H1 (cell line): ENCODE results near the gene CAMTA1. TPM values are rescaled to one million over a fixed set of nuclear protein-coding genes. Genes with fewer than 3 reads are reported as not detected.

Source experiments
- CTCF ChIA-PET: fragments of 300-600 bp; sonication (Branson Sonifier 250); formaldehyde crosslinking; loops from one replicate; lab custom pipeline; 2021; ENCODE audit not compliant: partially characterized antibody; lab: Charles Lee
- POLR2A ChIA-PET: fragments of 300-600 bp; sonication (Branson Sonifier 250); formaldehyde crosslinking; loops from one replicate; lab custom pipeline; 2021; ENCODE audit warnings: inconsistent platforms; ENCODE audit not compliant: partially characterized antibody; lab: Charles Lee
- DNase-seq, 2 experiments: peaks; one replicate each; pipeline versions ENCODE4 v3.0.0 to v3.0.0-alpha.2; 2010 to 2022; ENCODE audit warnings: low spot score in 2 of 2, low read depth in 1 of 2, mixed read lengths in 1 of 2
- FAIRE-seq: peaks from 2 replicates; lab custom pipeline; 2011; peaks lifted over from hg19 to GRCh38; lab: Jason Lieb, UNC
- H2AFZ ChIP-seq: 2 replicates; pipeline ENCODE4 v1.8.1; 2012; ENCODE audit warnings: low read length, inconsistent platforms
- H2AK5ac ChIP-seq: 2 replicates; pipeline ENCODE4 v1.6.1; 2013; ENCODE audit warnings: low read depth, low read length
- H2BK120ac ChIP-seq: replicated peaks from 2 replicates; pipeline ENCODE3; 2013; ENCODE audit warnings: low read depth, low read length, inconsistent platforms
- H2BK12ac ChIP-seq: 2 replicates; pipeline ENCODE4 v1.6.1; 2013; ENCODE audit warnings: low read depth, low read length
- H2BK15ac ChIP-seq: 2 replicates; pipeline ENCODE4 v1.6.1; 2013; ENCODE audit warnings: low read length
- H2BK20ac ChIP-seq: 2 replicates; pipeline ENCODE4 v1.6.1; 2013; ENCODE audit warnings: low read length
- H2BK5ac ChIP-seq: 2 replicates; pipeline ENCODE4 v1.6.1; 2013; ENCODE audit warnings: low read depth, low read length
- H3K14ac ChIP-seq: 2 replicates; pipeline ENCODE4 v1.6.1; 2013; ENCODE audit warnings: inconsistent platforms; ENCODE audit not compliant: insufficient read length
- H3K18ac ChIP-seq: 2 replicates; pipeline ENCODE4 v1.6.1; 2013; ENCODE audit warnings: low read length; ENCODE audit errors: extremely low read depth
- H3K23ac ChIP-seq: 2 replicates; pipeline ENCODE4 v1.6.1; 2013; ENCODE audit warnings: inconsistent platforms; ENCODE audit not compliant: insufficient read length
- H3K23me2 ChIP-seq: 2 replicates; pipeline ENCODE4 v1.6.1; 2013; ENCODE audit warnings: low read depth, low read length
- H3K27ac ChIP-seq: 2 replicates; pipeline ENCODE4 v1.6.1; 2011; ENCODE audit warnings: low read depth, low read length, inconsistent platforms
- H3K27me3 ChIP-seq, 4 experiments: replicated peaks in 1 of 4; 1 replicate in 1 of 4; 2 replicates in 3 of 4; pipeline versions ENCODE4 v1.6.1 to v1.8.1; 2011 to 2013; ENCODE audit warnings: low read length in 3 of 4, mild to moderate bottlenecking in 3 of 4, inconsistent platforms in 2 of 4, mixed read lengths in 2 of 4, moderate library complexity in 1 of 4; ENCODE audit not compliant: control insufficient read depth in 3 of 4, insufficient read depth in 3 of 4; ENCODE audit errors: extremely low read depth in 1 of 4
- H3K36me3 ChIP-seq, 4 experiments: 2 replicates each; pipeline versions ENCODE4 v1.6.1 to v1.8.1; 2011 to 2013; ENCODE audit warnings: mild to moderate bottlenecking in 4 of 4, low read length in 3 of 4, moderate library complexity in 2 of 4, control low read depth in 1 of 4, inconsistent platforms in 1 of 4; ENCODE audit not compliant: insufficient read depth in 4 of 4, control insufficient read depth in 2 of 4
- H3K4ac ChIP-seq: replicated peaks from 2 replicates; pipeline ENCODE3; 2013; ENCODE audit warnings: low read length, low read depth, mixed read lengths, inconsistent platforms; ENCODE audit not compliant: insufficient read length
- H3K4me1 ChIP-seq, 4 experiments: replicated peaks in 1 of 4; 1 replicate in 1 of 4; 2 replicates in 3 of 4; pipeline versions ENCODE4 v1.6.1 to v1.8.1; 2011 to 2013; ENCODE audit warnings: low read length in 3 of 4, inconsistent platforms in 2 of 4, mixed read lengths in 1 of 4; ENCODE audit not compliant: insufficient read depth in 4 of 4, control insufficient read depth in 3 of 4
- H3K4me2 ChIP-seq, 2 experiments: 2 replicates each; pipeline versions ENCODE4 v1.6.1 to v1.8.1; 2011 to 2013; ENCODE audit warnings: low read depth in 2 of 2, low read length in 2 of 2, control low read depth in 1 of 2, inconsistent platforms in 1 of 2, mild to moderate bottlenecking in 1 of 2; ENCODE audit not compliant: insufficient read depth in 1 of 2
- H3K4me3 ChIP-seq, 4 experiments: fragments of 200-600, 300-600 bp in 1 of 4; sonication (generic), shearing (Covaris generic), sonication (Bioruptor Twin) in 1 of 4; 2 replicates each; pipeline versions ENCODE4 v1.5.1 to v1.8.1; 2011 to 2016; ENCODE audit warnings: low read length in 4 of 4, low read depth in 3 of 4, control low read depth in 2 of 4, inconsistent platforms in 2 of 4, mild to moderate bottlenecking in 2 of 4, mixed read lengths in 1 of 4, moderate library complexity in 1 of 4; ENCODE audit not compliant: insufficient read depth in 2 of 4; ENCODE audit errors: extremely low read depth in 1 of 4
- H3K56ac ChIP-seq: replicated peaks from 2 replicates; pipeline ENCODE3; 2013; ENCODE audit warnings: low read depth, mild to moderate bottlenecking, mixed read lengths, low read length, inconsistent platforms; ENCODE audit not compliant: insufficient read length
- H3K79me1 ChIP-seq: 2 replicates; pipeline ENCODE4 v1.6.1; 2013; ENCODE audit warnings: low read depth, low read length, control low read depth
- H3K79me2 ChIP-seq, 2 experiments: 2 replicates each; pipeline versions ENCODE4 v1.6.1 to v1.8.1; 2012 to 2013; ENCODE audit warnings: low read length in 2 of 2, mild to moderate bottlenecking in 2 of 2, inconsistent platforms in 1 of 2; ENCODE audit not compliant: insufficient read depth in 2 of 2, control insufficient read depth in 1 of 2
- H3K9ac ChIP-seq, 4 experiments: replicated peaks in 1 of 4; 1 replicate in 1 of 4; 2 replicates in 3 of 4; pipeline versions ENCODE4 v1.6.1 to v1.8.1; 2011 to 2013; ENCODE audit warnings: low read depth in 3 of 4, low read length in 3 of 4, control low read depth in 2 of 4, mild to moderate bottlenecking in 2 of 4, moderate library complexity in 2 of 4, inconsistent platforms in 1 of 4; ENCODE audit errors: extremely low read depth in 1 of 4
- H3K9me3 ChIP-seq, 2 experiments: 2 replicates each; pipeline versions ENCODE4 v1.6.1 to v1.8.1; 2012 to 2013; ENCODE audit warnings: mild to moderate bottlenecking in 2 of 2, moderate library complexity in 2 of 2, control low read depth in 1 of 2, inconsistent platforms in 1 of 2, low read depth in 1 of 2, low read length in 1 of 2, mixed read lengths in 1 of 2; ENCODE audit not compliant: insufficient read depth in 2 of 2
- H4K20me1 ChIP-seq, 2 experiments: replicated peaks in 1 of 2; 2 replicates each; pipeline versions ENCODE3 to v1.8.1; 2011 to 2013; ENCODE audit warnings: inconsistent platforms in 2 of 2, low read length in 2 of 2, mild to moderate bottlenecking in 1 of 2; ENCODE audit not compliant: insufficient read depth in 2 of 2, control insufficient read depth in 1 of 2
- H4K5ac ChIP-seq: 2 replicates; pipeline ENCODE4 v1.6.1; 2013; ENCODE audit warnings: low read length, low read depth, mixed read lengths, inconsistent platforms; ENCODE audit not compliant: insufficient read length
- H4K8ac ChIP-seq: 2 replicates; pipeline ENCODE4 v1.8.0; 2013; ENCODE audit warnings: mild to moderate bottlenecking, moderate library complexity, low read length, inconsistent platforms; ENCODE audit not compliant: insufficient read depth; ENCODE audit errors: extremely low read depth
- H4K91ac ChIP-seq: replicated peaks from 2 replicates; pipeline ENCODE3; 2013; ENCODE audit warnings: low read length, mixed read lengths, inconsistent platforms; ENCODE audit not compliant: insufficient read length
- CBX5 ChIP-seq: fragments of 300-800, 300-1000 bp; sonication (generic); IDR thresholded peaks from 2 replicates; pipeline ENCODE4 v1.7.1; 2016; ENCODE audit warnings: antibody characterized with exemption, low read length, low read depth
- CHD1 ChIP-seq: IDR thresholded peaks from 2 replicates; pipeline ENCODE4 v1.6.1; 2012; ENCODE audit warnings: low read depth, low read length, improper control_type of control experiment
- CTBP2 ChIP-seq: IDR thresholded peaks from 2 replicates; pipeline ENCODE4 v1.7.0; 2011; ENCODE audit warnings: borderline replicate concordance, mild to moderate bottlenecking, moderate library complexity, mixed read lengths, low read length; ENCODE audit not compliant: insufficient read depth, insufficient read length
- KDM5A ChIP-seq: fragments of 200-600 bp; IDR thresholded peaks from 2 replicates; pipeline ENCODE4 v1.7.1; 2012; ENCODE audit warnings: mild to moderate bottlenecking, low read length, inconsistent platforms, mixed read lengths
- POLR2A ChIP-seq, 2 experiments: IDR thresholded peaks; 1 replicate in 1 of 2; 2 replicates in 1 of 2; pipeline ENCODE4 v1.6.1; 2011; ENCODE audit warnings: low read depth in 2 of 2, low read length in 2 of 2, mild to moderate bottlenecking in 2 of 2; ENCODE audit errors: control extremely low read depth in 1 of 2
- POU5F1 ChIP-seq: IDR thresholded peaks from 2 replicates; pipeline ENCODE4 v1.6.1; 2011; ENCODE audit warnings: low read depth, mild to moderate bottlenecking, low read length, moderate library complexity
- SAP30 ChIP-seq: fragments of 300-600 bp; sonication (generic); IDR thresholded peaks from 2 replicates; pipeline ENCODE4 v1.7.1; 2012; ENCODE audit warnings: low read length, moderate library complexity, mild to moderate bottlenecking, inconsistent platforms; ENCODE audit not compliant: insufficient read depth, insufficient replicate concordance
- ZNF274 ChIP-seq: IDR thresholded peaks from 2 replicates; pipeline ENCODE4 v1.7.0; 2012; ENCODE audit warnings: low read length, borderline replicate concordance; ENCODE audit errors: extremely low read depth
- WGBS, 2 experiments: shearing (Covaris generic) in 1 of 2; methylation state at CpG; one replicate each; pipeline versions ENCODE4 v1.1.6 to v1.1.7; 2013 to 2015; ENCODE audit warnings: low lambda C conversion rate in 2 of 2, mixed read lengths in 2 of 2, inconsistent platforms in 1 of 2, low coverage in 1 of 2, missing lambda C conversion rate in 1 of 2; ENCODE audit not compliant: insufficient replicate concordance in 2 of 2, insufficient coverage in 1 of 2, insufficient read length in 1 of 2; ENCODE audit errors: extremely low coverage in 1 of 2, missing lambda C conversion rate in 1 of 2; 5-methylcytosine and 5-hydroxymethylcytosine counted together
- polyA plus RNA-seq, 7 experiments: library from polyadenylated mRNA; depleted of rRNA in 3 of 7; stranded (reverse) in 5 of 7; unstranded in 2 of 7; fragments of >200 nt in 5 of 7; fragments of 200-250 nt in 2 of 7; gene quantifications; 1 replicate in 5 of 7; 2 replicates in 1 of 7; 4 replicates in 1 of 7; pipeline versions ENCODE4 v1.2.1 to v1.2.3, GENCODE V29; 2011 to 2013; ENCODE audit warnings: missing spikeins in 2 of 7, mixed read lengths in 2 of 7
- total RNA-seq: library from RNA; stranded (reverse); fragmentation: NEBNext Ultra II Directional; extraction: Animal tissue kit (Norgen Biotek cat#: 25700); gene quantifications from 2 replicates; pipeline ENCODE4 v1.2.1, GENCODE V29; 2021

Gene CAMTA1
- total and polyA plus RNA-seq, 2 of the 8 experiments (the other 6 are each of a cell fraction or from before 2014, with no cell fraction given), result 65.0 to 119 TPM

DNA sequence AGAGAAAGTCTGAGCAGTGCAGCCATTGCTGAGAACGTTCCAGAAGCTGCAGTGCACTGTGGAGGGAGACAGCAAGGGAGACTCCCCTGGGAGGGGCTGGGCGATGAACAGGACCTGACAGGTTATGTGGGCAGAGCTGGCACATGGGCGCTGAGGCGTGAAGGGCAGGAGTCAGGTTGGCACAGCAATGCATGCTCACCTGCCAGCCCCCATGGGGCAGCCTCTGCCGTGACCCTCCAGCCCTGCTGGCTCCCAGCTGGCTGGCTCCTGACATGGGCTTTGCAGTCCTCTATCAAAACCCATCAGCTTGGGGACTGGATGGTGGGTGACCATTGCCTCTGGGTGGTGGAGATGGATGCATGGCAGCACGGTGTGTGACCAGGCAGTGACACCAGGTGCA, 300.3 kb downstream of the CAMTA1 start:
- Histone ChIP-seq H3K9ac (no peak overlapping the region), H3K9me3 (peaks cover 0 to 2% of the 10 kb centered on the region in 2 experiments; a peak in 2 of 4 replicates), H2BK20ac (no peak overlapping the region), H2AK5ac (no peak overlapping the region), H2BK5ac (no peak overlapping the region), H3K14ac (no peak overlapping the region), H3K23ac (no peak overlapping the region), H2BK120ac (no peak overlapping the region), H4K20me1 (no peaks in the 10 kb centered on the region)
- WGBS, 2 experiments, result 91% methylated on average over 6 of the region's 6 CpGs; no CpG with 5 or more reads in 1 of the 2 experiments
- no peak for DNase-seq
- CTCF ChIA-PET, result interaction anchor here (1.3 to 2.4 kb wide), 6 partner anchors 9 to 123 kb away, joined by 3 to 15 read pairs (median 8); no protein-coding TSS in a partner anchor
- no peak for TF ChIP-seq POU5F1
- no peak for TF ChIP-seq KDM5A
- TF ChIP-seq CHD1, result no peak
- TF ChIP-seq SAP30, result no peak
- TF ChIP-seq CTBP2, result no peak
- no peak for TF ChIP-seq POLR2A (IDR thresholded peaks at IDR 0.05; ENCODE audit: control extremely low read depth in 1 of 2, low read depth in 2 of 2, low read length in 2 of 2)
- TF ChIP-seq CBX5, result no peak
- TF ChIP-seq ZNF274, result no peak
- TF ChIP-seq, all 59 proteins: peak for 0
- H2BK15ac ChIP-seq, result no peak overlapping the region
- no peak overlapping the region for H3K18ac ChIP-seq
- H3K79me2 ChIP-seq, result no peaks in the 10 kb centered on the region
- no peak overlapping the region for H3K27ac ChIP-seq
- no peak overlapping the region for H3K4me2 ChIP-seq
- no peak for FAIRE-seq
- H3K36me3 ChIP-seq, result no peaks in the 10 kb centered on the region
- POLR2A ChIA-PET, result no interaction called here
- no peak overlapping the region for H4K91ac ChIP-seq
- no peak overlapping the region for H4K8ac ChIP-seq
- peaks cover 0 to 4% (median 0%) of the 10 kb centered on the region in 4 experiments; a peak in 2 of 7 replicates for H3K4me1 ChIP-seq
- H2AFZ ChIP-seq, result no peak overlapping the region
- H2BK12ac ChIP-seq, result no peak overlapping the region
- no peak overlapping the region for H3K56ac ChIP-seq
- H3K23me2 ChIP-seq, result no peaks in the 10 kb centered on the region; the same call in 1 of the 2 replicates
- no peak overlapping the region for H3K4me3 ChIP-seq
- no peaks in the 10 kb centered on the region for H3K27me3 ChIP-seq
- H3K79me1 ChIP-seq, result no peaks in the 10 kb centered on the region
- H3K4ac ChIP-seq, result no peak overlapping the region
- no peak overlapping the region for H4K5ac ChIP-seq
